Measurements from ENCODE around the gene IL16. TPM values are rescaled to one million over a fixed set of nuclear protein-coding genes. Genes with fewer than 3 reads are reported as not detected.

IL16 gene
- total RNA-seq, 4 donors from 2014 or later = 13.5 to 34.9 (median 19.8) TPM

DNA sequence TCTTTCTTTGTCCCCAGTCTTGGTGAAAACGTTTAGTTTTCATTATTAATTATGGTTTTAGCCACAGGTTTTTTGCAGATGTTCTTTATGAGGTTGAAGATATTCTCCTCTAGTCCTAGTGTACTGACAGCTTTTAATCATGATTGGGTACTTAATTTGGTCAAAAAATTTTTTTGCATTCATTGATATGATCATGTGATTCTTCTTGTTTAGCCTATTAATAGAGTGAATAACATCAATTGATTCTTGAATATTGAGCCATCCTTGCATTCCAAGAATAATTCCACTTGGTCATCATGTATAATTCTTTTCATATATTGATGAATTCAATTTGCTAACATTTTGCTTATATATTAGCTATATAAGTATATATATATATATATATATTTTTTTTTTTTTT, 46.1 kb downstream of the IL16 start:
- Histone ChIP-seq H3K9me3 (peaks cover 0 to 27% (median 11%) of the 10 kb centered on the region in 4 donors), H3K4me1 (no peaks in the 10 kb centered on the region), H3K4me3 (no peak overlapping the region), H3K27me3 (no peaks in the 10 kb centered on the region), H3K27ac (replicated peaks in 1 of 4) (no peak overlapping the region), H3K36me3 (no peaks in the 10 kb centered on the region)
- WGBS = 79% methylated on average over 1 of the region's 1 CpG
- intact Hi-C loops (cut with DNase I) = no loop called here
- TF ChIP-seq POLR2AphosphoS5 (IDR thresholded peaks at IDR 0.05) (no peak), EP300 (IDR thresholded peaks at IDR 0.05) (no peak), CTCF (IDR thresholded peaks at IDR 0.05) (no peak), POLR2A (IDR thresholded peaks at IDR 0.05; ENCODE audit: low read depth) (no peak)
- DNase-seq (ENCODE audit: extremely low spot score) = no peak

DNA sequence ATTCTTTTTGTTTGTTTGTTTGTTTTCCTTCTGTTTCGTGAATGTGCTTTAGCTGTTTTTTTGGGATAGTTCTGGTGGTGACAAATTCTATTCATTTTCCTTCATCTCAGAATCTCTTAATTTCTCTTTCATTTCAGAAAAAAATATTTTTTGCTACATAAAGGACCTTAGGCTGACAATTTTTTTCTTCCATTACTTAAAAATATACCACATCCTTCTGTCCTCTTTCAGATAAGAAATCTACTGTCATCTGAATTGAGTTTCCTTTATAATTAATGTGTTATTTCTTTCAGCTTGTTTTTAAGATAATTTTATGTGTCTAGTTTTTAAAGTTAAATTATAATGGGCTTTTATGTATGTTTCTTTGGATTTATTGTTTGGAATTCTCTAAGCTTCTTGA, 47.6 kb downstream of the IL16 start:
- H3K4me3 ChIP-seq = no peak overlapping the region
- TF ChIP-seq POLR2AphosphoS5 (IDR thresholded peaks at IDR 0.05) = no peak
- no peak for TF ChIP-seq CTCF (IDR thresholded peaks at IDR 0.05)
- TF ChIP-seq POLR2A (IDR thresholded peaks at IDR 0.05; ENCODE audit: low read depth) = no peak
- TF ChIP-seq EP300 (IDR thresholded peaks at IDR 0.05) = no peak
- H3K4me1 ChIP-seq = no peaks in the 10 kb centered on the region
- H3K36me3 ChIP-seq = no peaks in the 10 kb centered on the region
- 79% methylated on average over 1 of the region's 1 CpG for WGBS
- DNase-seq (ENCODE audit: extremely low spot score) = no peak
- H3K27me3 ChIP-seq = no peaks in the 10 kb centered on the region
- H3K9me3 ChIP-seq = peaks cover 0 to 27% (median 11%) of the 10 kb centered on the region in 4 donors
- intact Hi-C loops (cut with DNase I) = no loop called here
- no peak overlapping the region for H3K27ac ChIP-seq (replicated peaks in 1 of 4)

DNA sequence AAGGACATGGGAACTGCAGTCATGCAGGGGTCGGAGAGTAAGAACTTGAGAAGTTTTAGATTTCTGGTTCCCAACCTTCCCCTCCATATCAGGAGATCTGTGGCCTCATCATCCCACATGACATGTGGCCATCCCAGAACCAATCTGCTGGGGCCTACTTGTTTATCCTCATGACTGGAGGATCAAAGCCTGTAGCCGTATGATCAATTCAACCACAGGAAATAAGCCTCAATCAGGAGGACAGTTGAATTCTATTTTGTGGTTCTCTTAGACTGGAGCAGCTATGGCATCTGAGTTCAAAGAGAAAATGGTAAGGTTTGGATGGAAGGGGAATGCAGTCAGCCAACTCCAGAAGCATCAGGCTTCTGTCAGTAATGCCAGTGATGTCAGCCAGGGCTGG, 57.2 kb downstream of the IL16 start:
- 86% methylated on average over 2 of the region's 2 CpGs for WGBS
- Histone ChIP-seq H3K36me3 (no peaks in the 10 kb centered on the region), H3K4me1 (peaks cover 0 to 23% (median 0%) of the 10 kb centered on the region in 4 donors), H3K27me3 (no peaks in the 10 kb centered on the region), H3K9me3 (no peaks in the 10 kb centered on the region), H3K4me3 (no peak overlapping the region), H3K27ac (replicated peaks in 1 of 4) (no peak overlapping the region)
- intact Hi-C loops (cut with DNase I) = no loop called here
- TF ChIP-seq POLR2AphosphoS5 (IDR thresholded peaks at IDR 0.05) = no peak
- no peak for TF ChIP-seq EP300 (IDR thresholded peaks at IDR 0.05)
- TF ChIP-seq POLR2A (IDR thresholded peaks at IDR 0.05; ENCODE audit: low read depth) = no peak
- no peak for TF ChIP-seq CTCF (IDR thresholded peaks at IDR 0.05)
- DNase-seq (ENCODE audit: extremely low spot score) = no peak

GRCh38 chr15:81254277-81254915, 57.7 kb downstream of the IL16 start:
- DNase-seq (ENCODE audit: extremely low spot score) = peak; percentile 79
- 79% methylated on average over 4 of the region's 5 CpGs for WGBS
- peak overlapping the region in 1 of 4 donors; percentile 7 for H3K27ac ChIP-seq (replicated peaks in 1 of 4)
- no peak for TF ChIP-seq CTCF (IDR thresholded peaks at IDR 0.05)
- TF ChIP-seq EP300 (IDR thresholded peaks at IDR 0.05) = no peak
- TF ChIP-seq POLR2AphosphoS5 (IDR thresholded peaks at IDR 0.05) = no peak
- TF ChIP-seq POLR2A (IDR thresholded peaks at IDR 0.05; ENCODE audit: low read depth) = no peak
- no peaks in the 10 kb centered on the region for H3K9me3 ChIP-seq
- H3K4me3 ChIP-seq = no peak overlapping the region
- no peaks in the 10 kb centered on the region for H3K36me3 ChIP-seq
- H3K4me1 ChIP-seq = peaks cover 0 to 23% (median 0%) of the 10 kb centered on the region in 4 donors
- H3K27me3 ChIP-seq = no peaks in the 10 kb centered on the region
- intact Hi-C loops (cut with DNase I) = no loop called here

GRCh38 chr15:81254916-81255290, 58.2 kb downstream of the IL16 start:
- no peak for TF ChIP-seq CTCF (IDR thresholded peaks at IDR 0.05)
- TF ChIP-seq EP300 (IDR thresholded peaks at IDR 0.05) = no peak
- TF ChIP-seq POLR2AphosphoS5 (IDR thresholded peaks at IDR 0.05) = no peak
- TF ChIP-seq POLR2A (IDR thresholded peaks at IDR 0.05; ENCODE audit: low read depth) = no peak
- intact Hi-C loops (cut with DNase I) = no loop called here
- H3K27me3 ChIP-seq = no peaks in the 10 kb centered on the region
- no peaks in the 10 kb centered on the region for H3K36me3 ChIP-seq
- no peak for DNase-seq (ENCODE audit: extremely low spot score)
- 85% methylated on average over 3 of the region's 3 CpGs for WGBS
- no peak overlapping the region for H3K27ac ChIP-seq (replicated peaks in 1 of 4)
- no peak overlapping the region for H3K4me3 ChIP-seq
- H3K9me3 ChIP-seq = no peaks in the 10 kb centered on the region
- H3K4me1 ChIP-seq = peaks cover 0 to 23% (median 0%) of the 10 kb centered on the region in 4 donors
